ACC112 (cell line): ENCODE results near the gene TAS2R16.

ENCODE experiments used
- H2AFZ ChIP-seq: fragments of 200-600 bp; sonication (generic); one replicate; pipeline ENCODE4 v1.6.0; 2017; ENCODE audit warnings: antibody characterized with exemption, low read length; ENCODE audit not compliant: unreplicated experiment
- H3K27ac ChIP-seq: fragments of 200-600 bp; sonication (generic); 2 replicates; pipeline ENCODE4 v1.5.1; 2014; ENCODE audit warnings: low read depth, mild to moderate bottlenecking, antibody characterized with exemption, low read length, moderate library complexity
- H3K27me3 ChIP-seq: fragments of 200-600 bp; sonication (generic); 2 replicates; pipeline ENCODE4 v1.6.1; 2014; ENCODE audit warnings: mild to moderate bottlenecking, antibody characterized with exemption, low read length, moderate library complexity, mixed read lengths; ENCODE audit not compliant: insufficient read depth
- H3K36me3 ChIP-seq: fragments of 200-600 bp; sonication (generic); 2 replicates; pipeline ENCODE4 v1.6.1; 2016; ENCODE audit warnings: mild to moderate bottlenecking, antibody characterized with exemption, low read length, moderate library complexity, mixed read lengths; ENCODE audit not compliant: insufficient read depth
- H3K4me1 ChIP-seq: fragments of 200-600 bp; sonication (generic); one replicate; pipeline ENCODE4 v1.6.1; 2016; ENCODE audit warnings: low read length, mixed read lengths; ENCODE audit not compliant: insufficient read depth, unreplicated experiment, control insufficient read depth
- H3K4me3 ChIP-seq: fragments of 200-600 bp; sonication (generic); 2 replicates; pipeline ENCODE4 v1.5.1; 2014; ENCODE audit warnings: mild to moderate bottlenecking, low read depth, low read length
- H3K79me2 ChIP-seq: fragments of 200-600 bp; sonication (generic); one replicate; pipeline ENCODE4 v1.6.0; 2016; ENCODE audit warnings: low read length; ENCODE audit not compliant: control insufficient read depth, unreplicated experiment, insufficient read depth

Gene TAS2R16

GRCh38 chr7:123012435-123012834 is 16.9 kb upstream of the TAS2R16 start:
- H2AFZ ChIP-seq: no peak overlapping the region
- no peaks in the 10 kb centered on the region for H3K27me3 ChIP-seq
- H3K4me3 ChIP-seq: no peak overlapping the region
- H3K4me1 ChIP-seq: no peaks in the 10 kb centered on the region
- no peaks in the 10 kb centered on the region for H3K36me3 ChIP-seq
- no peak overlapping the region for H3K27ac ChIP-seq
- no peaks in the 10 kb centered on the region for H3K79me2 ChIP-seq

GRCh38 chr7:123011766-123012369 is 16.4 kb upstream of the TAS2R16 start:
- no peaks in the 10 kb centered on the region for H3K4me1 ChIP-seq
- no peaks in the 10 kb centered on the region for H3K79me2 ChIP-seq
- no peaks in the 10 kb centered on the region for H3K36me3 ChIP-seq
- no peak overlapping the region for H2AFZ ChIP-seq
- no peak overlapping the region for H3K4me3 ChIP-seq
- no peak overlapping the region for H3K27ac ChIP-seq
- H3K27me3 ChIP-seq: no peaks in the 10 kb centered on the region

- no peaks in the 10 kb centered on the region for H3K79me2 ChIP-seq
- H3K27ac ChIP-seq: no peak overlapping the region
- peaks cover 3% of the 10 kb centered on the region for H3K4me1 ChIP-seq
- no peaks in the 10 kb centered on the region for H3K27me3 ChIP-seq
- no peak overlapping the region for H3K4me3 ChIP-seq
- no peak overlapping the region for H2AFZ ChIP-seq
- no peaks in the 10 kb centered on the region for H3K36me3 ChIP-seq
Observed at GRCh38 chr7:123004931-123005330, 9.4 kb upstream of the TAS2R16 start.

DNA sequence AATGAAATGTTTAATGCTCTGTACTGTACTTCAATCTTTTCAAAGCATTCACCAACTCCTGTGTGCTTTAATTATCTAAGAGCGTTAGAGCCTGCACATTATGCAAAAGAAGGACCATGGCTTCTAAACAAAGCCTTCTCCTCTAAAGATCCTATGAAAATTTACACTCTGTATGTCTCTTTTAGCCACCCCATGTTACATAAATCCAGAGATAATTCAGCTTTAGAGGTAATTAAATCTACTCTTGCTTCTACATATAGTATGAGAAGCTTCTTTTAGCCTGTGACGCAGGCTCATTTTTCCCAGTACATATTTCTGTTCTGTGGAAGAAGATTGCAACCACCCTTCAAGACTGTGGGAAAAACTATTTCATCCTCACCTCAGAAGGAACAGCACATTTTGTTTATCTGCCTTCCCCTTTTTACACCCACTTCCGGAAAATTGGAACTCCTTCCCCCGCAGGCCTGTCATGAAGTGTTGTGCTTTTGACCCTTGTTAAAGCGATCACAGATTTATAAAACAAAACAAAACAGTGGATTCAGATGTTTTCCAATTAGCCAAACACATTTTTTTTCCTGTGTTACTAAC is 8.1 kb upstream of the TAS2R16 start:
- H3K27me3 ChIP-seq: no peaks in the 10 kb centered on the region
- H3K36me3 ChIP-seq: no peaks in the 10 kb centered on the region
- no peaks in the 10 kb centered on the region for H3K79me2 ChIP-seq
- H3K4me1 ChIP-seq: peaks cover 7% of the 10 kb centered on the region
- no peak overlapping the region for H3K27ac ChIP-seq
- peak overlapping the region; percentile 40 for H2AFZ ChIP-seq
- no peak overlapping the region for H3K4me3 ChIP-seq

DNA sequence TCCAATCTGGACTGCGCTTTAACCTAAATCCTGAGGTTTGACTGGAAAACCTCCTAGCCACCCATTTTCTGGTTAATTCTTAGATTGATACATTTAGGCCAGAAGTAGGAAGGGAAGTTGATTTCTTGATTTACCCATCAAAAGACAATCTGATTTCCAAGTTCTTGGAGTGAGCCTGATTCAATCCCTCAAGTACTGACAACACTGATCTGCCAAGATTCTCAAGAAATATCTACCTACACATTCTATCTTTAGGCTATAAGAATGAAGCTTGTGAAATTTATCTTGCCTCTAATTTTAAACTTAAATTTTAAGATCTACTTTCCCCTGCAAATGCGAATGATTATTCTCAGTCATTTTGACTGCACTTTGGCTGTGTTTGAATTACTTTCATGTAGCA is 5.9 kb downstream of the TAS2R16 start:
- H3K4me3 ChIP-seq: no peak overlapping the region
- no peaks in the 10 kb centered on the region for H3K27me3 ChIP-seq
- H3K4me1 ChIP-seq: no peaks in the 10 kb centered on the region
- no peak overlapping the region for H2AFZ ChIP-seq
- no peak overlapping the region for H3K27ac ChIP-seq
- no peaks in the 10 kb centered on the region for H3K79me2 ChIP-seq
- H3K36me3 ChIP-seq: no peaks in the 10 kb centered on the region

DNA sequence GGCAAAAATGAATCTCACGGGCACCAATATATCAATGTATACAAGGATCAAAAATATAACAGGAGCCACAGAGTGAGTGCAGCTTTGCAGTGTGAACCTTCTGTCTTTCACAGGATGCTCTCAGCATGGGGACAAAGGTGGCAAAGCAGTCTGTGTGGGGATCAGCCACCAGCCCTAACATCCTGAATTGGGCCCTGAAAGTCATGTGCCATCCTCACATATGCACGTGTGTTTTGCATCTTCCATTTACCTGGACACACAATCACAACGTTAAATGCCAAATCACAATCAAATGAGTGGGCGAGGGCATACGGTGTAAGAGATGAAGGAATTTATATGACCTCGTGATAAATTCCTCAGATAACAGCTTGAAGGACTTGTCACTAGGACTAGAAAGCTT is 6.5 kb downstream of the TAS2R16 start:
- H3K36me3 ChIP-seq: no peaks in the 10 kb centered on the region
- no peak overlapping the region for H3K27ac ChIP-seq
- H3K4me3 ChIP-seq: no peak overlapping the region
- no peaks in the 10 kb centered on the region for H3K4me1 ChIP-seq
- no peaks in the 10 kb centered on the region for H3K27me3 ChIP-seq
- no peak overlapping the region for H2AFZ ChIP-seq
- H3K79me2 ChIP-seq: no peaks in the 10 kb centered on the region

- Histone ChIP-seq H3K27ac (no peak overlapping the region), H3K36me3 (no peaks in the 10 kb centered on the region), H3K27me3 (no peaks in the 10 kb centered on the region), H3K4me3 (no peak overlapping the region), H3K4me1 (no peaks in the 10 kb centered on the region), H3K79me2 (no peaks in the 10 kb centered on the region), H2AFZ (no peak overlapping the region)
Observed at GRCh38 chr7:122988333-122988732, 7.2 kb downstream of the TAS2R16 start.

DNA sequence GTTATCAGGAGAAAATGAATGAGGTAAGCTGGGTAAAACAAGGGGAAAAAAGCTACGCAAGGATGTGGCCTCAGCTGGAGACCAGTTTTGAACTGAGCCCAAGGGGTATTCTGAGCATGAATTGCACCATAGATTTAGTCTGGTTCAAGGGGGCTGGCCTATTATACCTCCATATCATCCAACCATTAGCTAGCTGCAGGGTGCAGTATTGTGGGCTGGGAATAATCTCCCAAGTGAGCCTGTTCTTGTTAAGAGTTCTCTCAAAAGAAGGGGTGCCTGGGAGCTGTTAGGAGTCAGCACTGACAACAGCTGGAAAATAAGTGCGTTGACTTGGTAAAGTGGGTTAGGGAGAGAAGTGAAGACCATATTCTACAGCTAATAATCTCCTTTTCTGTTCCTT is 8.0 kb downstream of the TAS2R16 start:
- no peaks in the 10 kb centered on the region for H3K27me3 ChIP-seq
- no peak overlapping the region for H3K27ac ChIP-seq
- H2AFZ ChIP-seq: no peak overlapping the region
- H3K4me3 ChIP-seq: no peak overlapping the region
- H3K4me1 ChIP-seq: no peaks in the 10 kb centered on the region
- no peaks in the 10 kb centered on the region for H3K36me3 ChIP-seq
- H3K79me2 ChIP-seq: no peaks in the 10 kb centered on the region

- H3K4me3 ChIP-seq: no peak overlapping the region
Observed at GRCh38 chr7:122984021-122984420, 11.5 kb downstream of the TAS2R16 start.

DNA sequence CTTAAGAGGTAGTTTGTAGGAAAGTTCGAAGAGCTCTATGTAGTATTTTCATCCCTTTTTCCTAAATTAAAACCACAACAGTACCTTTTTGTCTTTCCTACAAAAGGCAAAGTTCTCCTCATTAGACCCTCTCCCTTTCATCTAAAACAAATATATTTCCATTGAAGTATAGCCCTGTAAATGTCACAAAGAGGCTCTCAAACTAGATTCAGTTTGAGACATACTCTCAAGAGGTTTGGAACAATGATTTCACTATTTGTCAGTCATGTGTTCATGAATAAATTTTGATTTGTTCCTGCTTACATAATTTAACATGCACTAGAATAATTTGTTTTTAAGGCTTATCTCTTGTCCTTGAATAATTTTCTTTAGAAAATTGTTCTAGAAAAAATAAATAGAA is 12.2 kb downstream of the TAS2R16 start:
- Histone ChIP-seq H3K79me2 (no peaks in the 10 kb centered on the region), H3K27ac (no peak overlapping the region), H2AFZ (peak overlapping the region; percentile 64), H3K27me3 (no peaks in the 10 kb centered on the region), H3K4me1 (no peaks in the 10 kb centered on the region), H3K4me3 (no peak overlapping the region), H3K36me3 (no peaks in the 10 kb centered on the region)

More at GRCh38 chr7:122984021-122984420, 11.5 kb downstream of the TAS2R16 start:
- Histone ChIP-seq H3K36me3 (no peaks in the 10 kb centered on the region), H2AFZ (no peak overlapping the region), H3K27me3 (no peaks in the 10 kb centered on the region), H3K79me2 (no peaks in the 10 kb centered on the region), H3K4me1 (no peaks in the 10 kb centered on the region), H3K27ac (no peak overlapping the region)

DNA sequence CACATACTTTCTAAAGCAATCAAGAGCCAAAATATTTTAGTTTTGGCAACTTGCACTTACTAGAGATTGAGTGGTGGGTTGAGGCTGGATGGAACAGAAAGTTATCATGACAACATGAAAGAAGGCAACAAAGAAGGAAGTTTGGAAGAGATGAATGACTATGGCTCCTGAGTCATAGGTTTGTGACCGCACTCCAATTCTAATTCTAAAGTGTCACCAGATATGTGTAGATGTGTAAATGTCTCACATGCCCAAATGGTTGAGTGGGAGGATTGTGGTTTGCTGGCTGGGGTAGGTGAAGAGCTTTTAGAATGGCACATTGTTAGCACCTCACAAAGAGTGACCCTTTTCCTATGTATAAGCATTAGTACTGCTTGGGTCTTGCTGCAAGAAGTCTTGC is 20.2 kb downstream of the TAS2R16 start:
- Histone ChIP-seq H3K4me3 (no peak overlapping the region), H3K27ac (no peak overlapping the region), H2AFZ (no peak overlapping the region), H3K4me1 (no peaks in the 10 kb centered on the region), H3K27me3 (no peaks in the 10 kb centered on the region), H3K36me3 (no peaks in the 10 kb centered on the region), H3K79me2 (no peaks in the 10 kb centered on the region)
